Measurements from ENCODE around the gene PLA2G4A.

Gene PLA2G4A

DNA sequence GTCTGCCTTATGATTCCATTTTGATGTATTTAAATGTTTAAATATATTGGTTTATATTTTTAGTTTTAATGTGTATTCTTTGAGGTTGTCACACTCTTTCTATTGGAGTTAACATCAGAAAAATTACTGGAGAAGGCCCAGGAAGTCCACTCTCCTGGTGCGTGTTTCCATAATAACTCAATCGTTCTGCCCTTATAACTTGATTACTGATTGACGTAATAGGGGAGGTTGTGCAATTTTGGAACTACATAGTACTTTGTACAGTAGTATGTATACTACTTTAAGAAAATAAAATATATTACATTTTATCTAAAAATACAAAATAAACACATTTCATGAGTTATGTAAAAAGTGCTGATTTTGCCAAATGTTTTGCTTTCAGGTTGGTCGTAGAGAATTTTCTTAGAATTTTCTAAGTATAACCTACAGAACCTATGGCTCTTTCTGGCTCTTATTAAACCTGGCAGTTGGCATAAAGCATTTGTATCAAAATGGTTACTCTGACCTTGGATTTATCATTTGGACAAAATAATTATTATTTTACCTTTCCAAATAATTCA, 5.7 kb downstream of the PLA2G4A start:
- no peak for DNase-seq (ENCODE audit: low spot score)

DNA sequence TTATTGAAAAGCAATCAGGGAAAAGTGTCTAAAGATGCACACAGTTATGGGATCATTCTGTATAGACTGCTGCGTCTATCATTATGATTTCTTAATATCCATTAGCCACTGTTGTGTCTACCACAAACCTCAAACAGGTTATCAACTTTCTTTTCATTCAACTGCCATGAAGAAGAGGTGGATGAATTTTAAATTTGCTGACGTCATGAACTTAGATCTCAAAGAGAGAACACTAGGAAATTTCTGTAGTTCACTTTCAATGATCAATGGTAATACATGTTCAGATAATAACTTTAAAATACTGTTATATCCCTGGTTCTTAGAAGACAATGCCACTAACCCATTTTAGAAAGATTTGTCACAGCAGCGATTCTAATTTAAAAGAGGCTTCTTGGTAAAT, 6.7 kb downstream of the PLA2G4A start:
- DNase-seq (ENCODE audit: low spot score) = no peak

DNA sequence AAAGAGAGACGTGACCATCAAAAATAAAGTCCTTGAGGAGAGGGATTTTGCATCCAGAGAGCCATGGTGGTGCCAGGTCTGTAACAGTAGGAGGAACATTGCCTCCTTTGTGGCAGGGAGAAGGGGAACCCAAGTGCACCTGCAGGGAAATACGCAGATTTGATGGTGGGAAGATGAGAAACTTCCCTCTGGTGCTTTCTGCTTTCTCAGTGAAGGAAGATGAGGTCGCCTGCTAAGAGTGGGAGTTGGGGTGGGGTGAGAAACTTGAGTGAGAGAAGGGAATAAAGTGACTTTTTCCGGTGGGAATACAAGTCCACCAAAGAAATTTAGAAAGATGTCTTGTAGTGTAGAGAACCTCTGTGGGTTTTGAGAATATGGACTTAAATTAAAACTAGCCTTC, 9.1 kb downstream of the PLA2G4A start:
- no peak for DNase-seq (ENCODE audit: low spot score)

DNA sequence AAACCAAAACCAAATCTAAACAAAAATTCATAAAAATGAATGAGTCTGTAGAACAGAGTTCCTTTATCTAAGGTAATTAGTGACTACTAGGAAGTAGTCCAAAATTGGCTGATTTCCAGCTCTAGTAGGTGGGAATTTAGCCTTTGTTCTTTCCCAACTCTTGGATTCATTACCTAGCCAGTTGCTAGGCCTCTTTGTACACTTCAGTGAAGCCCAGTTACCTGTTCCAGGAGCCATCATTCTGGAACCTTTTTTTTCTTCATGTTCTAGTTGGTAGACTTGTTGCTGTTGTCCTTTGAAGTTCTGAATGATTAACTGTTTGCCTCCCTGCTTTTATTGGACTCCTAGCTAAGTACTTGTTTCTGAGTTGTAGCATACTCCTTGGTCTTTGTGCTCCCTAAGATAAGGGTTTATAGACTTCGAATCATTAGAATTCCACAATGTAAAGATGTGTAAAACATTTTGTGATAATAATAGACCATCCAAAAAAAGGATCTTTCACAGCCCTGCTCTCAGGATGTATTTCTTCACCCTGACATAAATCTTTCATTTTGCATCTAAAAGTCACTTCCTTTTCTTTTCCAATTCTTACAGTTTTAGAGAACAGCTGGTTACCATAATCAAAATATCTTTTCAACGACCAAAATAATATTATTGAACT, 9.8 kb downstream of the PLA2G4A start:
- no peak for DNase-seq (ENCODE audit: low spot score)

DNA sequence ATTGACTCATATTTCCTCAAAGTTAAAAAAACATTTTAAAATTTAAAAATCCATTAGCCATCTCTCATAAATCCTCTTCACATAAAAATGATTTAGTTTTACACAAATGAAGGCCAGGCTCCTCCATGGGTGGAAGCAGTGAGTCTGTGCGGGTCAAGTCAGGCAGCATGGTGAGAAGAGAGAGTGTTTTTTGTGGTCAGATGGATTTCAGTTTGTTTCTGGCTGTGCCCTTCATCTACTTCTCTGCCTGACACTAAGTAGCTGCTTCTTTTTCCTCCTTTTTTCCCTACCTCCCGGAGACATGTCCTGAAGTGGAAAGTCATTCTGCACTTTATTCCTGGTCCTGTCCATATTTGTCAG, 10.3 kb downstream of the PLA2G4A start:
- DNase-seq (ENCODE audit: low spot score) = no peak

DNA sequence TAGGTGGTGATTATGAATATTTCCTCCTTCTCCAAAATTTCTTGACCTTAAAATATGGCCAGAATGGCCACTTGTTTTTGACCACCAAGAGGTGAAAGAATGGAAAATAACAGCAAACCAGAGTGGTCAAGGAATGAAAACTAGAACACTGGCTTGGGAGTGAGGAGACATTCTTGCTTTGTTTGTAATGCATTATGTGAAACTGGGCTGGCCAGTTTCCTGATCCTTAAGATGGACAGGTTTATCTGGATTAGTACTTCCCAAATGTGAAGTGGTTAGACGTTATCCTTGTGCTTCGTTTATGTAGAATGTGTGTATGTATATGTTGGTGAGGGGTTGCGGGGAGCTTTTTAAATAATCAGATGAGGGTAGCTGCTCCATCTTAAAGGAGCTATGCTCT, 12.8 kb downstream of the PLA2G4A start:
- DNase-seq (ENCODE audit: low spot score) = no peak

DNA sequence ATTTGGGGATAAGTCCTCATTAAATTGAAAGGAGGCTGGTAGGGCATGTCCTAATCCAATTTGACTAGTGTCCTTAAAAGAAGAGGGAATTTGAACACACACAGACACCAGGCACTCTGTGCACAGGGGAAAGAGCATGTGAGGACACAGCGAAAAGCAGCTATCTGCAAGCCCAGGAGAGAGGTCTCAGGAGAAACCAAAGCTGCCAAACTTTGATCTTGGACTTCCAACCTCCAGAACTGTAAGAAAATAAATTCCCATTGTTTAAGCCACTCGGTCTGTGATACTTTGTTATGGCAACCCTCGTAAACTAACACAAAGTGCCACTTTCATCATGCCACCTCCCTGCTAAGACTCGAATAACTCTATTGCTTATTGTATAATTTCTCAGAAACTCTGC, 13.8 kb downstream of the PLA2G4A start:
- no peak for DNase-seq (ENCODE audit: low spot score)

DNA sequence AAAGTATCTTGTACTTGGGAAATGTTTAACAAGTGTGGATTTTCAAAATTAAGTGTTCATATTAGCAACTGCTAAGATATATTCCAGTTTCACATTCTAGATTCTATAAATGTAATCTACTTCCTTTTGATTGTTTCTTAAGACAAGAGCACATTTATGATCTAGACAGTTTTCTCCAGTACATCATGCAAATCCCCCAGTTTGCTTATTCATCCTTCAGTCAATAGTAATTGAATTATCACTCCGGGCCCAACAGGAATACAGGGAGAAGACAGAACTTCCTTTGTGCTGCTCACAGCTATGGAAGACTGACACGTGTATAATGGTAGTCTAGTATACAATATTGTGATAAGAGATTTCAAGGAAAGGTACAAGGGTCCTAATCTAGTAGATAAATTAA, 14.5 kb downstream of the PLA2G4A start:
- DNase-seq (ENCODE audit: low spot score) = no peak

DNA sequence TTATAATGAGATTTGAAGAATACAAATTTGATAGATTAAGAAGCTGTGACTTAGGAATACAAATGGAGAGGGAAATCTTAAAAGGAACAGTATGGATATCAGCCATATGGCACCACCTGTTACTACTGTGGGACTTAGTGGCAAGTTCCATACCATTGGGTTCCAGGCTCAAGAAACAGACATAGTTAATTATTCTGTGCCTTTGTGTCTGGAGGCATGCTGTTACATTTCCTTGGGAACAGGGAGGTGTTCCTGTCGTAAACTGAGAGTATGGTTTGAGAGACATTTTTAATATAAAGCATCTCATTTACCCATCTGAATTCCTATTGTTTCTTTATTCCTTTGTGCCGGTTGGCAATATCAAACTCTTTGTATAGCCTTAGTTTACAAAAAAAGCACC, 15.2 kb downstream of the PLA2G4A start:
- DNase-seq (ENCODE audit: low spot score) = no peak

DNA sequence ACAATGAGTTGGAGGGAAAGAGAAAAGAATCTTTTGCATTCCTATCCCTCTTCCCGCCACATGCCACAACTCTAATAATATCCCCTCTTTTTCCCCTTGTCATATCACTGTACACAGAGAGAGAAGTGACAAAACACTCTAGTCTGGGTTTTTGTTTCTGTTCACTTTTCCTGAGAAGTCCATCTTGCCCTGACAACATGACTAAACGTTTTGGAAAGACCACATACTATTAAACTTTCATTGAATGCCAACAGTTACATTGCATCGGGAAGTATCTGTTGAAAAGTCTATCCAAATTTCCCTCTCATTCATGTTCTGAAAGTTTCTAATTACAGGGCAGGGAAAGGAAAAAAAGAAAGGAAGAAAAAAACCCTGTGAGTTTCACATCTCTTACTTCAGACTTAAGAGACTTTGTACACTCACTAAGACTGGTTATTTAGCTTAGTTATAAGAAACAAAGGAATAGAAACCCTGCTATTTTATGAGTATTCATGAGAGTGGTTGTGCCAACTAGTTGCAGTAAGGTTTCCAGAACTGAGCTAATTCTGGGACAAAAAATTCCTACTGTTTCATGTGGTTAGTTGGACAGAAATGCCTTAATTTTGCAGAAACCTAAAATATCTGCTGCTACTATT, 16.9 kb downstream of the PLA2G4A start:
- no peak for DNase-seq (ENCODE audit: low spot score)

DNA sequence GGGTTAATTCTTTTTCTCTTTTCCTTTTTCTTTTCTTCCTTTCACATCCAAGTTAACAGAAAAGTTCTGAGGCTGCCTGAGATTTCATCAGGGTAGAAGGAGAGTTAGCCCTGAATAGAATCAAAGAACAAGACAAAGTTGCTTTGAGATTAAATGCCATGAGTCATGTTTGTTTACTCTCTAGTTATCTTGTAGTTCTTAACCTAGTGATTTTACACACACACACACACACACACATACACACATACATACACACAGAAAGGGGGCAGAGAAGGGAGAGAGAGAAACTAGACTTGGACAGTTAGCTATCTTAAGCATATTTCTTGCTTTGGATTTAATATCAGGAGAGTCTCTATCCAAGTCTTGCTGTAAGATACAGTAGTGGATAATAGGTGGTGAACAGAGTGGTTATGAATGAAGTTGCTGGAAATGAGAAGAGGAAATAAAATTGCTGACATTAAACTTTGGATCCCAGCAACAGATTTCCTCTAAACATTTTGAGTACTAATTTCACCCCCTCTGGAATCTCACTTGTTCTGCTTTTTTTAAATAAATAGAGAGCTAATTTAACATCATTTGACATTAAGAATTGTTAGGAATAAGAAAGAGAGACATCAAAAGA, 19.9 kb downstream of the PLA2G4A start:
- no peak for DNase-seq (ENCODE audit: low spot score)

DNA sequence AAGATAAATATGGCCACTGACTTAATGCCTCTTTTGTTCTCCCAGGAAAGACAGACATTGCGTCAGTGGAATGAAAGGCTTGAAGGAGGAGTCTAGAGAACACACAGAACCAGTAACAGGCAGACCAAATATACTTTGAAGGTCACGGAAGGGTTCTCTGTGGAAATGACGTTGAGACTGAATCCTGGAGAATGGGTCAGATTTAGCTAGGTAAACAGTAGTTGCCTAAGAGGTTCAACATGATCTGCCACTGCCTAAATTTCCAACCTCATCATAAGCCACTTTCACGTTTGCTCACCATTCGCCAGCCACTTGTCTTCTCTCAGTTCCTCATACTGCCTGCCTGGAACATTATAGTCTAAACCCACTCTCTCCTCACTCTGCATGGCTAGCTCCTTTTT, 20.5 kb downstream of the PLA2G4A start:
- no peak for DNase-seq (ENCODE audit: low spot score)

DNA sequence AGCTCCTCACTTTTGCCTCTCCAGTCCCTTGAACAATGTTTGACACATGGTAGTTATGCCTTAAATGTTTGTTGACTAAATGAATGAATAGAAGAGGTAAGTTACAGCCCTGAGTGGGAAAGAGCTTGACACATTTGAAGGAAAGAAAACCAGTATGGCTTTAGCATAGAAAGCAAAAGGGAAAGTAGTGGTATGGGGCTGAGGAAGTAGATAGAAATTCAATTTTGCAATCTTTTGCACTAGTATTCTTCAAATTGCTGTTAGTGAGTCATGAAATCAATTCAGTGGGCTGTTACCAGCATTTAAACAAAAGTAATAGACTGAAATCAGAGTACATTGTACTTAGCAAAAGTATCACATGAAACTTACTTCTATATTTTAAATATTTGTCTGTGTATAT, 21.1 kb downstream of the PLA2G4A start:
- no peak for DNase-seq (ENCODE audit: low spot score)

DNA sequence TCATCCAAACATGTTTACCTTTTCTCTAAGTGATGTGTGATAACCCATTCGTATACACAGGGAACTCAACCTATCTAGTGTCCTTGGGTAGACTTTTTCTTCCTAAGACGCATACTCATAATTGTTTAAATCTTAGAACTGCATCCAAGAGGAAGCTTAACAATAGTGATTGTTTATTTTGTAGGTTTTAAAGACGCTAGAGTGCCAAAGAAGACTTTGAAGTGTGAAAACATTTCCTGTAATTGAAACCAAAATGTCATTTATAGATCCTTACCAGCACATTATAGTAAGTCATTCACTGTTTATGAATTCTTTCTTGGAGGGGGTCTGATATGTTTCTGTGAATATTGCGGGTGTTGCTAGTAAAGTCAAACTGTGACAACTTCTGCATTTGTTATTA, 25.4 kb downstream of the PLA2G4A start:
- no peak for DNase-seq (ENCODE audit: low spot score)

DNA sequence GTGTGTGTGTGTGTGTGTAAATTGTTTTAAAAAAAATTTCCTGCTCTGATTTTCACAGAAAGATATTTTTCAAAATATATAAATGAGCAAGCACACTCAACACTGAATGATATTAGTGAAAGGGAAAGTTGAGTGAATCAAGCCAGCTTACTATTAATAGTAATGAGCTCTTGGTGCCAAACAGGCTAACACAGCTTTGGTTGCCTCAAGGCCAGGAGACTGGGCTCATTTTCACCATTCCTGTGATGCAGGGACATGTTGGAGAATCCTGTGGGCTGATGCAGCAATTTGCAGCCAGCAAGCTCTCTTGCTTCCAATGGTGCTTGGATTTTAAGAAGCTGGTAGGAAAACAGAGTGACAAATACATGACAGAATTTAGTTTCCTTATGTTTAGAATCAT, 30.2 kb downstream of the PLA2G4A start:
- DNase-seq (ENCODE audit: low spot score) = no peak

DNA sequence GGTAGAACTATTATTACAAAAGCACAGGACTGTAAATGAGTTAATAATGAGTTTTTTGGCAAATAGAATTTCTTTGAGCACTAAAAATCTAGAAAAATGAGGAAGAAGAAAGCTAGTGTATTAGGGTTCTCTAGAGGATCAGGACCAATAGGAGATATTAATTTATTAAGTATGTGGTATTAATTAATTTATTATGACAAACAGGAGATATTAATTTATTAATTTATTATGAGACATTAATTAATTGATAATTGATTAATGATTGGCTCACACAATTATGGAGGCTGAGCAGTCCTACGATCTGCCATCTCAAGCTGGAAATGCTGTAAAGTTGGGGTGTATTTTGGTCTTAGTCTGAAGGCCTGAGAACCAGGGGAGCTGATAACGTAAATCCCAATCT, 31.2 kb downstream of the PLA2G4A start:
- DNase-seq (ENCODE audit: low spot score) = no peak

DNA sequence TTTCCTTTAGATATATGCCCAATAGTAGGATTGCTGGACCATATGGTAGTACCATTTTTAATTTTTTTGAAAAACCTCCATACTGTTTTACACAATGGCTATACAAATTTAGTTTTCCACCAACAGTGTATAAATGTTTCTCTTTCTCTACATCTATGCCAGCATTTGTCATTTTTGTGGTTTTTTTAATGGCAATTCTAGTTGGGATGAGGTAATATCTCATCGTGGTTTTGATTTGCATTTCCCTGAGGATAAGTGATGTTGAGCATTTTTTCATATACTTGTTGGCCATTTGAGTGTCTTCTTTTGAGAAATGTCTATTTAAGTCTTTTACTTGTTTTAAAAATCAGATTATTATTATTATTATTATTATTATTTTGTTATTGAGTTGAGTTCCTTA, 35.5 kb downstream of the PLA2G4A start:
- DNase-seq (ENCODE audit: low spot score) = no peak

DNA sequence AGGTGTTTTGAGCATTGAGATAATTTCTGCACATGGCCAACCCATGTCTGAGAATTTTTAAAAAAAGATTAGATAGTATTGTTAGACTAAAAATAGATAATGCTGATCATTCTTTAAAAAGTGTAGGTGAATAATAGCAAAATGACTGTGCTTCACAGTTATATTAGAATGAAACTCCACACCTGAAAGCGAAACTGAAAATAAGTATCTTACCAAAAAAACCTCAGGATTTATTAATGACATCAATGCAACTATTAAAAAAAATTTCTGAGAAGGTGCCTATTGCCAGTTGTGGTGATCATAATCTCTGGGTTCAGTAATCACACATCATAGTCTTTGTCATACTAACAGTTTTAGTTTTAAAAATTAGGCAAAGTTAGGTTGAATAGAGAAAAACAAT, 36.5 kb downstream of the PLA2G4A start:
- DNase-seq (ENCODE audit: low spot score) = no peak

DNA sequence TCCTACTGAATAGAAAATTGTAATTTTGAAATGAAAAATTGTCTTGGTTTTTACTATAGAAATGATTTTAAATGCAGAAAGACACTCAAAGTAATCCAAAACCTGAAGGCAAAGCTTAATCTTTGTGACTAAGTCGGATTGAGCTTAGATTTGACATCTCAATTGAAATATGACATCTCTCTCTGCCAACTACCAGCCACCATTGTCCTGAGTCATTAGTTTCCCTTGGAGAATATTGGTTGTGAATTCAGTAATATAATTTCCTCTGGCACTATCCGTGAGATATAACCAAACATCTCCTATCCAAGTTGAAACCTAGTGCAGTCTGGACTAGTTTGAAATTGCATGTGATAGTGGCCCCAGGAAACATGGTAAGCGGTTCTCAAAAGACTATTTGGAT, 37.1 kb downstream of the PLA2G4A start:
- DNase-seq (ENCODE audit: low spot score) = no peak

DNA sequence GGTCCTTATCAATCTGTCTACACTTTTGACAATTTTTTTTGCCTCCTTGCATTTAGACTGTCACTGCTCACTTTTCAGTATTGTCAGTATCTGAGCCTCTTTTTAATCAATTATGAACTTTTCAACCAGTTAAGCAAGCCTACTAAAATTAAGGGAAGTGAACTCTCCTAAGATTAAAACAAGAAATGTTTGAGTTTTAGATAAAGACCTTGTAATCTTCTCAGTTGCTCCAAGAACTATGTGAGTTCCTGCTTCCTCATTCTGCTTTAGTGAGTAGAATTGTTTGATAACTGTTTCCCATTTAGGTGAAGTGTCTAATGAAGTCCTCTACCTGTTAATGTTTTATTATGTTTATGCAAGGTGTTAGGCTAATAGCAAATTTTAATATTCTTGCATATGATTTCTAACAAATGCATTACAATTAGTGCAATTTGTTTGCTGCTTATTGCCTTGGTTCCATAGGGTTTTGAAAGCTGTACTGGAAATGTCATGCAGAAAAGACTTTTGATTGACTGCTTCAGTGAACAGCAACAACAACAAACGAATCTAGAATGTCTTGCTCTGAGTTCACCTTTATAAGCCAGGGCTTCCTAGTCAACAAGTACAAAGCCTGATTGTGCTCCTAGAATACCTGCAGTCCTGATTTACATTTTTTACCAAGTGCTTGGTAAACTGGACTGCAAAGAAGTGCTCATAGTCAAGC, 40.9 kb downstream of the PLA2G4A start:
- DNase-seq (ENCODE audit: low spot score) = no peak

DNA sequence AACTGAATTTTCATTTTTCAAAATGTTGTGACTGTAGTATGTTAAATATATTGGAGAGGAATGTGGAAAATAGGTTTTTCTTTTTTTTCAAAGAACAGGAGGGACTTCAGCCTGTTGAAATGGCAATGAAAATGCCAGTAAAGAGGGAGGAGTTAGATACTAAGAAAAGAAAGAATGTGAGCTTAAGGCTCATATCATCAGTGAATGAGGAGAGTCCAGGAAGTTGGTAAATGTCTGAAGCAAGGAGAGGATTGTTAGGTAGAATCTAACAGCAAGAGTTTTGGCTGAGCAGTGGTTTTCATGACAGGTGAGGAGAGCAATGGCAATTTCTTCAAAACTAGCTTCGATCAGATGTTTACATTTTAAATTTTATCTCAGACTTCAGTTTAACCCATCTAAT, 43.0 kb downstream of the PLA2G4A start:
- no peak for DNase-seq (ENCODE audit: low spot score)

DNA sequence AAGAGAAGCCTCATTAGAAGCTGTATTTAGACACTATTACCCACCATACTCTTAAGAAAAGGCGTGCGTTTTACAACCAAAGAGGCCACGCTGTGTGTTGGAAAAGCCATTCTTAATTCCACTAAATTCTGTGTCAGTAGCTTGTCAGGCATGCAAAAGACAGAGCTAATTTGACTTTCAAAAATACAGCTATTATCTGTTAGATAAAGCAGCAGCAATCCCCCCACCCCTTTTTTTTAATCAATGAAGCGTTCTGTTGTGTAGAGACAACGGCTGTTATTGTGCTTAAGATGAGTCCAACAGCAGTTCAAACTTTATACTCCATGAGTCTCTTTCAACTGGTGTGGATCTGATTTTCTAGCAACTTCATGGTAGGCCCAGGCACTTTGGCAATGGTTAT, 43.5 kb downstream of the PLA2G4A start:
- no peak for DNase-seq (ENCODE audit: low spot score)

DNA sequence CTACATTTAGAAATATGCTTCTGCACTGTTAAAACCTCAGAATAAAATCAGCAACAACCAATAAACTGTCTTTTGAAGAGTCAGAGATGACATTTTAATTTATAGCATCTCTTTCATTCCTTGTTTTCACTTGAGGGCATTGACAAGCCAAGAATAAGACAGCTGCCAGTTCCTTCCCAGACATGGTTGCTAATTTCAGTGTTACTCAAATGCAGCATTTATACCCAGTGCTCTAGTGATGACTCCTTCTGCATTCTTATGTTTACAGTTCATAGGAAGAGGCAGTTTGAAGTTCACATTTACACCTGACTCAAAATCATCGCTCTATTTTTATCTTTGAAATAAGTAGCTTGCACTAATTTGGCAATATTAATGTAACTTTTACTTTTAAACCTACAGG, 44.9 kb downstream of the PLA2G4A start:
- DNase-seq (ENCODE audit: low spot score) = no peak

All from CD4-positive, alpha-beta T cell treated with Interleukin-15 for 4 hours (primary cell).